Effector CD4-positive, alpha-beta T cell (primary cell): Measurements from ENCODE around the gene BBS9.

Source experiments
- DNase-seq: peaks from one replicate; pipeline ENCODE4 v3.0.0-alpha.2; 2020

Gene BBS9

DNA sequence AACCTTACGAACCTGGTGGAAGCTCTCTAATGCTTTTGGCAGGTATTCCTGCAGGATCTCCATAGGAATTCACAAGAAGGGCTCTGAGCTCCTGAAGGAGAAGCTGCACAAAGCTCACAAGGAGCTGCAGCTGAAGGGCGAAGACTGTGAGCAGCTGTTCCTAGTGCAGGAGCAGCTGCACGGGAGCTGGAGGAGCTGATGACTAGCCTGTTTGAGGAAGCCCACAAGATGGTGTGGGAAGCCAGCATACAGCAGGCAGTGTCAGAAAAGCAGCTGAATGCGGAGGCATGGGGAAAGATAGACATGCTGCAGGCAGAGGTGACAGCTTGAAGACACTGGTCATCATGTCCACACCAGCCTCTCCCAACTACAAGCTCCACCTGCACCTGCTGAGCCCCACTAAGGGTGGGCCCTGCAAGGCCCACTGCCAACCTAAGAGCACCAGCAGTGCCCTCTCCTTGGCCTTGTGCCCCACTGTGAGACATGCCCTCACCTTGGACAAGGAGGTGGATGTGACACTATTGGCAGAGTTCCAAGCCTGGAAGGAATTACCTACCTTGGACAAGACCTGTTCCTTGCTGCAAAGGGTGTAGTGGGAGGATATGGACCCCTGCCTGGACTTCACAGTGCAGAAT lies 250.6 kb downstream of the BBS9 start:
- DNase-seq: no peak

GRCh38 chr7:33388332-33388731 lies 259.0 kb downstream of the BBS9 start:
- no peak for DNase-seq

DNA sequence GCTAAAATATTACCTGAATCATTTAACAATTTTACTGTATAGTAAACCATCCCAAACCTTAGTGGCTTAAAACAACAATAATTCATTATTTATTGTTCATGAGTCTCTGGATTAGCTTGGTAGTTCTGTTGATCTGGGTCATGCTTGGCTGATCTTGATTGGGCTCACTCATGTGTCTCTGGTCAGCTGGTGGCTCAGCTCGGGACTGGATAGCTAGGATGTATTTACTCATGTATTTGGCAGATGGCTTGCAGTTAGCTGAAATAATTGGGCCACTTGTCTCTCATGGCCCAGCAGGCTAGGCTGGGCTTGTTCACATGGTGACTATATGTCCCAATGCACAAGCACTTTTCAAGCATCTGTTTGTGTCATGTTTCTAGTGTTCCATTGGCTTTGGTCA lies 262.8 kb downstream of the BBS9 start:
- no peak for DNase-seq

DNA sequence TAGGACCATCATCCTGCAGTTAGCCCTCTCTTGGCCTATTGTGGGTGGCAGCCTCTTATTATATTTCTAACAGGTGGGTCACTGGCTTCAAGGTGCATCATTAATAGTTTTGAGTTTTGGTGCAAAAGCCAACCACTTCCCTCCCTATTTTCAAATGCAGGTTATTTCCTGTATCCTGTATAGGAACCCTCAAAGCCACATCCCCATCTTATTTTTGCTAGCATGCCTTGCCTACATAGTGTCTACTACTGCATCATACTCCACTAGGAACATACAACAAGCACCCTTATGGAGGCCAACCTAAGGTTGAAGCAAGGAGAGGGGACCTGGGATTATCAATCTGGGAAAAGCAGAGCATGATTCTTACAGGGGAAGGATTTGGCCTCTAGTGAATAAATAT lies 264.4 kb downstream of the BBS9 start:
- DNase-seq: no peak

DNA sequence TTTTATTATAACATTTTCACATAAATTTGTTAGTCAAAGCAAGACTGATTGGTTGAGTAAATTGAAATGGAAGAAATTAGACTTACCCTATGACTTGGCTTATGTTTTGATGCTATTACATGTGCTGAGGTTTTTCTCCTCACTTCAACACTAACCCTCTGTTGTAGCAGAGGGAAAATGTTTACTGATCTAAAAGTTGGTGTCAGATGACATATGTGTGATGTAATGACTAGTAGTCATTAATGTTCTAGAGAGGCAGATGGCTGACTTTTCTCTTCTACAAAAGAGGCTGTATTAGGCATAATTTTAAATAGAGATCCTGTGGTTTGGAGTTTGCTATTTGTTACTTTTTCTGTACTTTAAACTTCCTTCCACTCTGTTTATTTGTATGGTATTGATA lies 266.0 kb downstream of the BBS9 start:
- no peak for DNase-seq

DNA sequence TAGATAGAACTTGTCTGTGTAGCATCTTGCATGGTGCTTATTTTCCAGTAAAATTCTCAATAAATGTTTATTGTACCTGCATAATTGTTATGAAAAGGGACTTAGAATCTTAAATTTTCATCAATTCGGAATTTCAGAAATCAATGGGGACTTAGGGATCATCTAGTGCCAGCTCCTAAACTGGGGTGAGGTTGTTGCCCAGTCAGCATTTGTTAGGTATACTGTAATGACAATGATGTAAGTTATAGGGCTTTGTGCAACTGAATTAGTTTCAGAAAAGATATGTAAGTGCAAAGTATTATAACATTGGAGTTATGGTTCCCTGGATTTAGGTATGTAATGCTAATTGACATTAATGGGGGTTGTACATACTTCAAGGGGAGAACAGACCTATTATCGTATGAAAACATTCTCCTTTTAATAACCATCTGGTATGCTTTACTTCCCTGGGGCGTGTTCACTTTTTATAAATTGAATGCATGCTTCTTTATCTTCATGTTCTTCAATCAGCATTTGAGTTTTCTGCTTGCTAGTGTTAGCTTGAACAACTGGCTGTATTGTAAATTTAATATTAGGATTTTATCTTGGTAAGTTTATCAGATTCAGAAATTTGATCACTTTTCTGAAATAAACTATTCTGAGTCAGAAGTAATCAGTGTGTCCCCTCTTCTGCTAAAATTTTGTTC lies 270.3 kb downstream of the BBS9 start:
- DNase-seq: no peak

GRCh38 chr7:33400214-33400538 lies 270.8 kb downstream of the BBS9 start:
- no peak for DNase-seq

DNA sequence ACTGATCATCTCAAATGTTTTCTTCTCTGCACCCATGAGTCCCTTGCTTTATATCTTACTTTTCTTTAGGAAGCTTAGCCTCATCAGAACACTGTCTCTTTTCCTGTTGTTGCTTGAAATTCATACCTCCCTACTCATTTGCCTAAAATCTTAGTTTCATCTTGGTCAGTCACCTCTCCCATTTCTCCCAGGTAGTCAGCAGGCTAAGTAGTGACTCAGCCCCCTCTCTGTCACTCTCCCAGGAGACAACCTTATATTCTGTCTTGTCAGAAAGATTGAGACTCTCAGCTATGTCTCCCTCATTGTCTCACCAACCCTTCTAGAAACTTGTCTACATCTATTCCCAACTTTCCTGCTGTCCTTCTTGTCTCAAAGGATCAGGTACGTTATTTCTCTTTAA lies 280.9 kb downstream of the BBS9 start:
- no peak for DNase-seq

DNA sequence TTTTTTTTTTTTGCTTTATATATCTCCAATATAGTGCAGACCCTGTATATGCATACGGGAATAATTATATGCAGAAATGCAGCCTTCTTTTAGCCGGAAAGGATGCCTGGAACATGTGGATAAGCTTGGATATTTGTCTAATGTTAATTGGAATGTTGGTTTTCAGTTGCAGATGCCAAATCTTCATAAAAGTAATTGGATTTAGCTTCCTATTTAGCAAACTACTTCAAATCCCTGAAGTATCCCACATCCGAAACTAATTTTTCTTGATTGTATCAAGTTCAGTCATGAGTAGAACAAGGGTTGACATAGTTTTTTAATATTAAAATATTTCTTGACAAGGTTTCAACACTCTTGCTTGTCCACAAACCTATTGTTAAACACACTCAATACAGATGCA lies 281.7 kb downstream of the BBS9 start:
- DNase-seq: no peak

- DNase-seq: no peak
These were observed 283.0 kb downstream of the BBS9 start for GRCh38 chr7:33412331-33412730.

DNA sequence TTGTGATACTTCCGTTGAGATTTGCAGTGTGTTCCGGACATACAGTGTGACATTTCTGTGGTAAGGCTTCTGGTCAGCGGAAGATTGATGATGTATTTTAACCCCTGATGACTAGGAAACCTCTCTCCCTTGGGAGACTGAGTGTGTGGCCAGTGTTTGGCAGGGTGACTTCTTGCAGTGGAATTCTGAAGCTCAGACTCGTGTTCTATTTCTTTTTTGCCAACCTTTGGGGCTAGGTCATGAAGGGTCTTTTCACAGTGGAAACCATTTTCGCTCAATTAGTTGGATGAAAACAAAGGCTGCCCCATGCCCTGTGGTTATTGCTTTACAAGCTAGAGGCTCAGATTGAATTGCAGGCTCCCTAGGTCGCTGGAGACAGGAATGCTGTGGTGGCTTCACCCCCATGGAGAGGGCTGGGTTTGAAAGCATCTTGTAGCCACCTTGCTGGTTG lies 288.9 kb downstream of the BBS9 start:
- no peak for DNase-seq

- DNase-seq: no peak
These were observed 291.1 kb downstream of the BBS9 start for GRCh38 chr7:33420311-33420940.

DNA sequence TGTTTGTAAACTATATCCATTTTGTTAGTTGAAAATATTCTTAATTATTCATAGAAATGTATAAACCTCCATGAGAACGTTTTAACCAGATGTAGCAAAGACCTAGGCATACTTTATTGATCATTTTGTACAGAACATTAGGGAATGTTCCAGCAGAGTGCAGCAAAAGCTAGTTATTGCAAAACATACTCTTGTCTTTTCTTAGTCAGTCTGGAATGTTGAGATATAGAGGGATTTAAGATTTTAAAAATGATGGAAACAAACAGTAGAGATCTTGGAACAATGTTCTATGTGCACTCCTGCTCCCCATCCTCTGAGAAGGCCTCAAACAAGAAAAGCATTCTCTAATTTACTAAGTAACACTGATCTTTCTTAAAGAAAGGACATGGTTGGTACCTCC lies 292.1 kb downstream of the BBS9 start:
- no peak for DNase-seq

DNA sequence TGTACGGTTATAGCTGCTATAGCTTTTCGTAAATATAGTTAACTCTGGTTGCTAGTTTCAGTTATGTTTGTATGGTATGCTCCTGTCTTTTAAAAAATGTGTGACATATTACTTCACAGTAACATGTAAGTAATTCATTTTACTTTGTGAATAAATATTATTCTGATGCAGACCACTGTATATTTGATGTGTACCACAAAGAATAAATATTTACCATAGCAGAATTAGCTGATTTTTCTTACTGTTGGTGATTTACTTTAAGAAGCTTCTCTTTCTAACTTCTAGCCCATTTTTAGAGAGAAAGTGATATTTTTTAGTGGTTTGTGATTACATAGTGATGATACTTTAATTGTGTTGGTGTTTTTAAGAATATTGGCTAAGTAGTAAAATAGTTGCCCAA lies 292.8 kb downstream of the BBS9 start:
- DNase-seq: no peak

DNA sequence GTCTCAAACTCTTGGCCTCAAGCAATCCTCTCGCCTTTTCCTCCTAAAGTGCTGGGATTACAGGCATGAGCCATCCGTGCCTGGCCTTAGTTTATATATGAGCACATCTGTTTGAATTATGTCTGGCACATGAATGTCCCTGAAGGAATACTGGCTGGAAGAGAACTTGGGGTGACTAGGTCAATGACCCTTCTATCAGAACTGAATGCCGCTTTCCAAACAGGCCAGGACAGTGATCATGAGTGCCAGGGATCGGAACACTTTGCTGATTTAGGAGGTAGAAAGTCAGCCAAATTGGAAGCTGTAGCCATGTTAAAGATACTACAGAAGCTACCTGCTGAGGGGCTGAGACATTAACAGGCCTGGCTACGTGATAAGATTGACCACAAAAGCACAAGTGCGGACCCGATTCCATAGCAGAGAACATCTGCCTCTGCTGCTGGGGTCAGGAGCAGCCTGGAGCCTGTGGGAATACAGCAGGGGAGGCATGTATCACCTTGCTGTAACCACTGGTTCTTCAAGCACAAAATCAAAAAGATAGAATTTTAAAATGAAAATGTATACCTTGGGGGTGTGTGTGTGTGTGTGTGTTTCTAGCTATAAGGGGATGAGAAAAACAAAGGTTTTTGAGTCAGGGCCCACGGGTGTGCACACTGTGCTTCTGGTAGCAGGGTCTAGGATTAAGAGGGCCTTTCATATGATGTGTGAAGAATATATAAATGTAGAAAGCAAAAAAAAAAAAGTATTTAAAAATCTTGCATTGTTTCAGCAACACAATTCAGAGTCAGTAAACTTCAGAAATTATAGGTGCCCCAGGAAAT lies 293.7 kb downstream of the BBS9 start:
- DNase-seq: no peak

- DNase-seq: no peak
These were observed 294.3 kb downstream of the BBS9 start for GRCh38 chr7:33423646-33424020.

GRCh38 chr7:33425395-33425794 lies 296.0 kb downstream of the BBS9 start:
- no peak for DNase-seq

DNA sequence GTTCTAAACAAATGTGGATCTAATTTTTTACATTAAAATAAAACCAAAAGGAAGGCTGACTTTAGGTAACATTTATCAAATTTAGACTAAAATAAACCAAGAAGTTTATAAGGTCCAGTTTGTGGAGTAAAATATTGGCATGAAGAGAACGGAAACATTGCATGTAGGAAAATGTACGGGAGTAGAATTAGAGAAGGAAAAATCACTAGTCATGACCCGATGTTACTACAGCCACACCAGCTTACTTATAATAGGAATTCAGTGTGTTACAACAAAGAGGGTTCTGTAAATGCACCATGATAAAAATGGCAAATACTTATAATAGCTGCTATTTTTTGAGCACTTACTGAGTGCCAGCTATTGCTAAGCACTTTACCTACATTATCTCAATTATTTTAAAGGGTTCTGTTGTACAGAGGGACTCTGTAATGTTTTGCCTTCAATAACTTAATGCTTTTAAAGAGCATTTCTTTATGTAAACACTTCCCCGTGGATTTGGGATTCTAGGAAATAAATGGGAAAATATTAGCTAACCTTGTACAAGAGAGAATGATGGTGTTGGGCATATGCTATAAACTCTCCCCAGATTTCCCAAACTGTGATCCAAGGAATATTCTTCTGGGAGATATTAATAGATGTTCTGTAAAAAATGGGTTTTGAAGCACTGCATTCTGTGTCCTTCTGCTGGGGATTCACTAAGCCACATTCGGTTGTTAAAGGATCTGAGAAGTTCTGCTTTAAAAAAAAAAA lies 296.7 kb downstream of the BBS9 start:
- DNase-seq: no peak

- DNase-seq: no peak
These were observed 299.1 kb downstream of the BBS9 start for GRCh38 chr7:33428415-33428814.

- DNase-seq: no peak
These were observed 302.2 kb downstream of the BBS9 start for GRCh38 chr7:33431543-33431942.

DNA sequence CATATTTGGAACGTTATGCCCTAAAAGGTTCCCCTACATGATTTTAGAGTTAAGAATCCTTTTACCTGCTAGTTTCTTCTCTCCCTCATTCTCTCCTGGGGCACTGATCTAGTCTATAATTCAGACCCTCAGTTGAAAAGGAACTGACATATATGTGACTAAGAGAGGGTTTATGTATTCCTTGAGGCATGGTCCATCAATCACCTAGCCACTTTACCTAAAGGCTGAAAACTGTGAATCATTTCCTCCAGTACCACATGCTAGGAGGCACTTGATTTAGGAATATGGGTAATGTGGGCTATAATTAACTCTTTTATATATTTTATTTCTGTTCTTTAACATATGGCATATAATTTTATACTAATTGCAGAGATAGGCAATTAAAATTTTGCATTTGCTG lies 303.5 kb downstream of the BBS9 start:
- no peak for DNase-seq

GRCh38 chr7:33433357-33433756 lies 304.0 kb downstream of the BBS9 start:
- DNase-seq: no peak

- DNase-seq: no peak
These were observed 315.1 kb downstream of the BBS9 start for GRCh38 chr7:33444511-33444910.
